ENCODE data around the gene TENT5C.

TENT5C gene

DNA sequence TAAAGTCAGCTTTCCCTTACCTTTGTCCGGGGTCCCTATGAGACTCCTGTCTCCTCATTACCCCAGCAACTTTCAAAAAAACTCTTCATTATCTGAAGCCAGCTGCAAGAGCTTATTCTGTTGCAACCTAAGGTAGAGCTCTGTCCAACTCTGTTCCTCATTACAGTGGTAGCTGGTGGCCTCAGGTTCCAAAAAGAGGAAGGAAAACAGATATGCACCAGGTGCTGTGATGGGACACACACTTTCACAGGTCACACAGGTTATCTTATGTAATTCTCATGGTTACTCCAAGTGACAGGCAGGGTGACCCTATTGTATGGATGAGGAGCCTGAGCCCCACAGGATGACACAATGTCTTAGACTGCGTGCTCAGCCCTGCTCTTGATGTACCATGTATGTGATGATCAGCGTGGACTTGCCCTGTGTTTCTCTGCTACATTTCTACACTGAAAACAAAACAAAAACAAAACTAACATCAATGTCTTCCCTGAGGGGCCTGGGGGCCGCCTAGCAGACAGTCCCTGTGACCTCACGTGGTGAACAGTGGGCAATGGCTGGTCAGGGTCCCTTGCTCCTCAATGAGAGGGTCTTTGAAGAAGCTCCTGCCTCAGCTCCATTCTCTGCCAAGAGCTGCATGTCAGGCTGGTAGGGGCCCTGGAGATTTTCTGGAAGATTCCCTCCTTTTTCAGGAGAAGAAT lies 9.7 kb upstream of the TENT5C start:
- Histone ChIP-seq H3K36me3 (ENCODE audit: control insufficient read depth in 1 of 2, insufficient read depth in 2 of 2, low read length in 2 of 2) (no peaks in the 10 kb centered on the region), H3K4me1 (ENCODE audit: control insufficient read depth in 1 of 2, insufficient read depth in 2 of 2, low read length in 2 of 2) (no peaks in the 10 kb centered on the region), H3K4me3 (ENCODE audit: low read depth in 1 of 2, low read length in 2 of 2) (no peak overlapping the region), H3K27ac (ENCODE audit: low read length) (no peak overlapping the region), H3K27me3 (ENCODE audit: low read depth, low read length) (no peaks in the 10 kb centered on the region), H3K9me3 (ENCODE audit: control insufficient read depth in 1 of 2, low read length in 2 of 2) (no peaks in the 10 kb centered on the region)

DNA sequence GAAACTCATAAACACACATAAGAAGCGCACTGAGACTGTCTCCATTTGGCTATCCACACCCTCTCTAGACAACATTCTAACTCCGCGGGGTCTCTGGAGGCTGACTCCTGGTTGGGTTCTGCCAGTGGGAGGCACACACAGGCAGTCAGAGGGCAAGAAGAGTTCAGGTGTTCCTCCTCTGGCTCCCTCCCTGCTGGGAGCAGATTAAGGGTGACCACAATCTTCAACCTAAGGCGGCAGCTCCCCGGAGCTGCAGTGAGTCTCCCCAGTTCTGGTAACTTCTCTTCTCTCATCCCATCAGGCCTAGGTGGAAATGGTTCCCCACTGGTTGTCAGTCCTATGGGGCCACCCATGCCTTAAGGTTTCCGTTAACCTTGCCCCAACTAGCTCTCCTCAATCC lies 7.4 kb upstream of the TENT5C start:
- no peaks in the 10 kb centered on the region for H3K27me3 ChIP-seq (ENCODE audit: low read depth, low read length)
- no peak overlapping the region for H3K27ac ChIP-seq (ENCODE audit: low read length)

GRCh38 chr1:117599286-117600221 lies 6.3 kb upstream of the TENT5C start:
- Histone ChIP-seq H3K4me3 (ENCODE audit: low read depth in 1 of 2, low read length in 2 of 2) (no peak overlapping the region), H3K9me3 (ENCODE audit: control insufficient read depth in 1 of 2, low read length in 2 of 2) (no peaks in the 10 kb centered on the region), H3K27me3 (ENCODE audit: low read depth, low read length) (no peaks in the 10 kb centered on the region), H3K4me1 (ENCODE audit: control insufficient read depth in 1 of 2, insufficient read depth in 2 of 2, low read length in 2 of 2) (no peaks in the 10 kb centered on the region), H3K27ac (ENCODE audit: low read length) (no peak overlapping the region), H3K36me3 (ENCODE audit: control insufficient read depth in 1 of 2, insufficient read depth in 2 of 2, low read length in 2 of 2) (no peaks in the 10 kb centered on the region)

More for the DNA sequence above, 7.4 kb upstream of the TENT5C start:
- no peaks in the 10 kb centered on the region for H3K4me1 ChIP-seq (ENCODE audit: control insufficient read depth in 1 of 2, insufficient read depth in 2 of 2, low read length in 2 of 2)
- no peaks in the 10 kb centered on the region for H3K9me3 ChIP-seq (ENCODE audit: control insufficient read depth in 1 of 2, low read length in 2 of 2)
- H3K4me3 ChIP-seq (ENCODE audit: low read depth in 1 of 2, low read length in 2 of 2): no peak overlapping the region
- no peaks in the 10 kb centered on the region for H3K36me3 ChIP-seq (ENCODE audit: control insufficient read depth in 1 of 2, insufficient read depth in 2 of 2, low read length in 2 of 2)

- Histone ChIP-seq H3K4me1 (ENCODE audit: control insufficient read depth in 1 of 2, insufficient read depth in 2 of 2, low read length in 2 of 2) (no peaks in the 10 kb centered on the region), H3K9me3 (ENCODE audit: control insufficient read depth in 1 of 2, low read length in 2 of 2) (no peaks in the 10 kb centered on the region), H3K27me3 (ENCODE audit: low read depth, low read length) (no peaks in the 10 kb centered on the region), H3K4me3 (ENCODE audit: low read depth in 1 of 2, low read length in 2 of 2) (no peak overlapping the region), H3K27ac (ENCODE audit: low read length) (no peak overlapping the region), H3K36me3 (ENCODE audit: control insufficient read depth in 1 of 2, insufficient read depth in 2 of 2, low read length in 2 of 2) (no peaks in the 10 kb centered on the region)
These were observed 5.4 kb upstream of the TENT5C start for GRCh38 chr1:117600325-117600943.

GRCh38 chr1:117600966-117601365 lies 4.9 kb upstream of the TENT5C start:
- H3K27me3 ChIP-seq (ENCODE audit: low read depth, low read length): no peaks in the 10 kb centered on the region

DNA sequence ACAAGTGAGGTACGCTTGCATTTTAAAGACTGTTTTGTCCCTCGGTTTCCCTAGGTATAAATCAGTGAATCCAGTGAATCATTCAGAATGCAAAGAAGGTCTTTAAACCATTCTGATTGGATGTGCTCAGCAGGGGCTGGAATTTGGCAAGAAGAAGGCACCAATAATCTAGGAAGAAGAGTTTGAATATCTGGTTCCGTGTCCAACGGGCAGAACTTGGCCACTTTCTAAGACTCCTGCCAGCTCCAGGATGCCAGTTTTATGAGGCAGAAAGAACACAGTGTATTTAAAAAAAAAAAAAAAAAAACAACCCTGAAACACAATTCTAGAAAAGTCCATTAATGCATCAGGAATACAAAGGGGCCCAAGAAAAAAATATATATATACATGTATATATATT lies 3.0 kb upstream of the TENT5C start:
- Histone ChIP-seq H3K27ac (ENCODE audit: low read length) (no peak overlapping the region), H3K9me3 (ENCODE audit: control insufficient read depth in 1 of 2, low read length in 2 of 2) (no peaks in the 10 kb centered on the region), H3K4me1 (ENCODE audit: control insufficient read depth in 1 of 2, insufficient read depth in 2 of 2, low read length in 2 of 2) (peaks cover 0 to 8% of the 10 kb centered on the region in 2 donors), H3K27me3 (ENCODE audit: low read depth, low read length) (no peaks in the 10 kb centered on the region), H3K4me3 (ENCODE audit: low read depth in 1 of 2, low read length in 2 of 2) (no peak overlapping the region), H3K36me3 (ENCODE audit: control insufficient read depth in 1 of 2, insufficient read depth in 2 of 2, low read length in 2 of 2) (no peaks in the 10 kb centered on the region)

More at GRCh38 chr1:117600966-117601365, 4.9 kb upstream of the TENT5C start:
- H3K36me3 ChIP-seq (ENCODE audit: control insufficient read depth in 1 of 2, insufficient read depth in 2 of 2, low read length in 2 of 2): no peaks in the 10 kb centered on the region
- no peaks in the 10 kb centered on the region for H3K9me3 ChIP-seq (ENCODE audit: control insufficient read depth in 1 of 2, low read length in 2 of 2)
- no peak overlapping the region for H3K4me3 ChIP-seq (ENCODE audit: low read depth in 1 of 2, low read length in 2 of 2)
- no peaks in the 10 kb centered on the region for H3K4me1 ChIP-seq (ENCODE audit: control insufficient read depth in 1 of 2, insufficient read depth in 2 of 2, low read length in 2 of 2)
- no peak overlapping the region for H3K27ac ChIP-seq (ENCODE audit: low read length)

DNA sequence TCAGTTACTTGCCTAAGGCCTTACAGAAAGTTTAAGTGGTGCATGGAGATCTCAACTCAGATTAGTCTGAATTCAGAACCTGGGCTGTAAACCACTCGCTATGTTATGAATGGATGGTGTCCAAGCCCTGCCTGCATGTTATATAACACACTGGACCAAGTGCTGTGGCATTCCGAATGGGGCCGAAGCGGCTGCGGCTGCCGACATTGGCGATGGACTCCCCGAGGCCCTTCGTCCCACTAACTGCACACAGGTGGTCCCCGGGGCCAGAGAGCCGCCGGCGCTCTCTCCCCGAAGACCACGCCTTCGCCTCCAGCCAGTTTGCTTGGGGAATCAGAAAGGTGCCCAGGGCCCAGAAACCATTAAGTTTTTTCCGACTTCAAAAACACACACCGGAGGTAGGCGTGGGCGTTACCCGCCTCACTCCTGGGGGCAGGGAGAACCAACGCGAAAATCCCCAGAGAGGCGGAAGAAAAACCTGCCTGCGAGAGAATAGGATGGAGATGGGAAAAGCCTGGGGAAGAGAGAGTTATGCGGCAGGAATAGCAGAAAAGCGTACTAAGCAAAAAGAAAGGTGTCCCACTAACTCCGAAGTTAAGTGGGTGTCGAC lies 579 bp upstream of the TENT5C start:
- H3K27ac ChIP-seq (ENCODE audit: low read length): peak overlapping the region; percentile 86
- H3K27me3 ChIP-seq (ENCODE audit: low read depth, low read length): no peaks in the 10 kb centered on the region
- H3K4me1 ChIP-seq (ENCODE audit: control insufficient read depth in 1 of 2, insufficient read depth in 2 of 2, low read length in 2 of 2): peaks cover 0 to 18% of the 10 kb centered on the region in 2 donors

GRCh38 chr1:117606649-117607430 lies 992 bp downstream of the TENT5C start:
- Histone ChIP-seq H3K9me3 (ENCODE audit: control insufficient read depth in 1 of 2, low read length in 2 of 2) (no peaks in the 10 kb centered on the region), H3K36me3 (ENCODE audit: control insufficient read depth in 1 of 2, insufficient read depth in 2 of 2, low read length in 2 of 2) (no peaks in the 10 kb centered on the region), H3K4me1 (ENCODE audit: control insufficient read depth in 1 of 2, insufficient read depth in 2 of 2, low read length in 2 of 2) (peaks cover 4 to 18% of the 10 kb centered on the region in 2 donors), H3K4me3 (ENCODE audit: low read depth in 1 of 2, low read length in 2 of 2) (peak overlapping the region; percentile 84 to 93), H3K27me3 (ENCODE audit: low read depth, low read length) (no peaks in the 10 kb centered on the region), H3K27ac (ENCODE audit: low read length) (peak overlapping the region; percentile 58)

More for the DNA sequence above, 579 bp upstream of the TENT5C start:
- Histone ChIP-seq H3K9me3 (ENCODE audit: control insufficient read depth in 1 of 2, low read length in 2 of 2) (no peaks in the 10 kb centered on the region), H3K36me3 (ENCODE audit: control insufficient read depth in 1 of 2, insufficient read depth in 2 of 2, low read length in 2 of 2) (no peaks in the 10 kb centered on the region), H3K4me3 (ENCODE audit: low read depth in 1 of 2, low read length in 2 of 2) (peak overlapping the region; percentile 93 to 94)

- Histone ChIP-seq H3K27ac (ENCODE audit: low read length) (peak overlapping the region; percentile 58), H3K36me3 (ENCODE audit: control insufficient read depth in 1 of 2, insufficient read depth in 2 of 2, low read length in 2 of 2) (no peaks in the 10 kb centered on the region), H3K4me3 (ENCODE audit: low read depth in 1 of 2, low read length in 2 of 2) (peak overlapping the region; percentile 84 to 93), H3K4me1 (ENCODE audit: control insufficient read depth in 1 of 2, insufficient read depth in 2 of 2, low read length in 2 of 2) (peaks cover 5 to 20% of the 10 kb centered on the region in 2 donors), H3K27me3 (ENCODE audit: low read depth, low read length) (no peaks in the 10 kb centered on the region), H3K9me3 (ENCODE audit: control insufficient read depth in 1 of 2, low read length in 2 of 2) (no peaks in the 10 kb centered on the region)
These were observed 1.6 kb downstream of the TENT5C start for GRCh38 chr1:117607471-117607870.

- Histone ChIP-seq H3K4me3 (ENCODE audit: low read depth in 1 of 2, low read length in 2 of 2) (peak overlapping the region in 1 of 2 donors; percentile 84), H3K27ac (ENCODE audit: low read length) (peak overlapping the region; percentile 58), H3K36me3 (ENCODE audit: control insufficient read depth in 1 of 2, insufficient read depth in 2 of 2, low read length in 2 of 2) (no peaks in the 10 kb centered on the region), H3K27me3 (ENCODE audit: low read depth, low read length) (no peaks in the 10 kb centered on the region), H3K4me1 (ENCODE audit: control insufficient read depth in 1 of 2, insufficient read depth in 2 of 2, low read length in 2 of 2) (peaks cover 12 to 25% of the 10 kb centered on the region in 2 donors), H3K9me3 (ENCODE audit: control insufficient read depth in 1 of 2, low read length in 2 of 2) (no peaks in the 10 kb centered on the region)
These were observed 2.3 kb downstream of the TENT5C start for GRCh38 chr1:117608115-117608615.
